Urinary bladder (tissue), 4 donors: Measurements from ENCODE around the gene NCKAP5. TPM values are rescaled to one million over a fixed set of nuclear protein-coding genes. Genes with fewer than 3 reads are reported as not detected.

ENCODE experiments used
- DNase-seq: peaks from one replicate; pipeline ENCODE4 v3.0.0-alpha.2; 2015; ENCODE audit errors: extremely low spot score
- H3K27ac ChIP-seq: one replicate; pipeline ENCODE4 v1.5.1; 2013; ENCODE audit warnings: low read depth, mild to moderate bottlenecking, moderate library complexity
- H3K36me3 ChIP-seq: one replicate; pipeline ENCODE4 v1.6.1; 2013; ENCODE audit warnings: mild to moderate bottlenecking, moderate library complexity; ENCODE audit not compliant: insufficient read depth
- H3K4me1 ChIP-seq: one replicate; pipeline ENCODE4 v1.6.1; 2013; ENCODE audit warnings: mild to moderate bottlenecking, moderate library complexity; ENCODE audit not compliant: insufficient read depth
- H3K4me3 ChIP-seq: one replicate; pipeline ENCODE4 v1.5.1; 2013; ENCODE audit warnings: low read depth, low read length
- WGBS: extraction: QIAGEN DNeasy Blood & Tissue Kit; methylation state at CpG from one replicate; pipeline ENCODE4 v1.1.7; 2013; 5-methylcytosine and 5-hydroxymethylcytosine counted together
- polyA plus RNA-seq: library from polyadenylated mRNA; stranded (reverse); fragments of 200-250 nt; gene quantifications from one replicate; pipeline ENCODE4 v1.2.3, GENCODE V29; 2013
- total RNA-seq: library from RNA; depleted of rRNA; stranded (reverse); fragments of >200 nt; gene quantifications from one replicate; pipeline ENCODE4 v1.2.3, GENCODE V29; 2014
- donor health status: healthy with polysubstance abuse.
- donor health status: healthy.

The NCKAP5 gene
- total and polyA plus RNA-seq, 2 donors, result 0.32 to 14.4 TPM

- DNase-seq, result no peak
- WGBS, result 41% methylated on average over 6 of the region's 6 CpGs
- Histone ChIP-seq H3K4me1 (no peaks in the 10 kb centered on the region), H3K4me3 (no peak overlapping the region), H3K36me3 (no peaks in the 10 kb centered on the region), H3K27ac (no peak overlapping the region)
These were observed 541.6 kb downstream of the NCKAP5 start for GRCh38 chr2:133026536-133027177.

- Histone ChIP-seq H3K4me1 (no peaks in the 10 kb centered on the region), H3K4me3 (no peak overlapping the region), H3K27ac (no peak overlapping the region), H3K36me3 (no peaks in the 10 kb centered on the region)
- DNase-seq, result no peak
- 50% methylated on average over 3 of the region's 3 CpGs for WGBS
These were observed 543.3 kb downstream of the NCKAP5 start for GRCh38 chr2:133025004-133025403.

DNA sequence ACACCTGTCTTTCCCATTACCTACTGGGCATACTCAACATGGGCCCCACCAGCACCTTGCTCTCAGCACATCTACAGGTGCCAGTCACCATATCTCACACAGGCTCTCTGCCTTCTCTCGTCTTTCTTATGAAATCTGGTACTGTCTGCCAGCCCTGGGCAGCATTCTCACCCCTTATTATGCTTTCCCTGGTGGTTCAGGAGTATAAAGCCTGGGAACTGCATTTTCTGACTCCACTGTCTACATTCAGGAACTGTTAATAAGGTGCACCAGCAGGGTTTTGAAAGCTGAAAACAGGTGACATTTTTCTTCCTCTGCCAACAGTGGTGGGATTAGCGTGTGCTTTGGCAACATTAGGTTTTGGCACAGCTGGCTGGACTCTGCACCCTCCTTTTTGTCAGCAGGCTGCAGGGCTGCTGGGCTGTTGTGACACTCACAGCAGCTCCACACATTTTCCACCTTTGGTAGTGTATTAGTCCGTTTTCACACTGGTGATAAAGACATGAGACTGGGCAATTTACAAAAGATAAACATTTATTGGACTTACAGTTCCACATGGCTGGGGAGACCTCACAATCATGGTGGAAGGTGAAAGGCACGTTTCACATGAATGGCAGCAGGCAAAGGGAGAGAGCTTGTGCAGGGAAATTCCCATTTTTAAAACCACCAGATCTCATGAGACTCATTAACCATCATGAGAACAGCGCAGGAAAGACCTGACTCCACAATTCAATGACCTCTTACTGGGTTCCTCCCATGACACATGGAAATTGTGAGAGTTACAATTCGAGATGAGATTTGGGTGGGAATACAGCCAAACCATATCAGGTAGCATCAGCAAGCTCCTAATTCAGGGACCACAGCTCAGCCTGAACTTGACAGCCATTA, 555.2 kb downstream of the NCKAP5 start:
- Histone ChIP-seq H3K4me3 (no peak overlapping the region), H3K27ac (no peak overlapping the region), H3K36me3 (no peaks in the 10 kb centered on the region), H3K4me1 (no peaks in the 10 kb centered on the region)
- WGBS, result 69% methylated on average over 6 of the region's 6 CpGs
- DNase-seq, result no peak

GRCh38 chr2:133004623-133005022, 563.6 kb downstream of the NCKAP5 start:
- no peak for DNase-seq
- 91% methylated on average over 5 of the region's 5 CpGs for WGBS
- Histone ChIP-seq H3K4me3 (no peak overlapping the region), H3K36me3 (no peaks in the 10 kb centered on the region), H3K4me1 (no peaks in the 10 kb centered on the region), H3K27ac (no peak overlapping the region)

DNA sequence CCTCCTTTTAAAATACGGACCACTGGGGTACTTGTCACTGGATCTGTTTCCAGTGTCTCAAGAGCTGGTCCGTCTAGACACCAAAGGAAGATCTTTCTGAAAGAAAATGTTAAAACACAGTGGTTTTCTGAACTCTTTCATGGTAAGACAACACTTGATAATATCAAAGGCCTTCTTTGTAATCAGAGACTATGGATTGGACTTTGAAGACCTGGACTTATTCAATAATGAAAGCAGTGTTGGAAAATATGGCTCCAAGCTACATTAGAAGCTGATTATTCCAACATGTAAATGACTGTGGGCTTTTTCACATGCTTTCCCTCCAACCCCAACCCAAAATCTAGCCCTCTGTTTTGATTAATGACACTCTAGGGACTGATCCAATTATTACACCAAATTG, 568.8 kb downstream of the NCKAP5 start:
- Histone ChIP-seq H3K4me1 (no peaks in the 10 kb centered on the region), H3K27ac (no peak overlapping the region), H3K36me3 (no peaks in the 10 kb centered on the region), H3K4me3 (no peak overlapping the region)
- no peak for DNase-seq
- WGBS, result 81% methylated on average over 2 of the region's 2 CpGs

DNA sequence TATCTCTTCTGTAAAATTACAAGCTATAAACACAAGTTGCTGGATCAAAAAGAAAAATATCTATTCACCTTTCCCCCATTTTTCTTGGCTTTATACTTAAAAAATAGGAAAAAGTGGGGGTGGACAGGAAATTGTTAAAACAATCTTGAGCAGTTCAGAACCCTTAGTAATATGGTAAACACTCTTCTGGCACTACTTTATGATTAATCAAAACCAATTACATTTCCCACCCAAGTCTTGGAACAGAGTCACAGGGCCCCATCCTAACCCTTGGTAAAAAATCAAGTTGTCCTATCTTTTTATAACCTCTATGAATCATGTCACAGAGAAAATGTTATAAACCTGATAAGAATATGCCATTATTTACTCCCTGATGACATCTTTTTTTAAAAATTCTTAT, 570.0 kb downstream of the NCKAP5 start:
- Histone ChIP-seq H3K27ac (no peak overlapping the region), H3K4me3 (no peak overlapping the region), H3K4me1 (no peaks in the 10 kb centered on the region), H3K36me3 (no peaks in the 10 kb centered on the region)
- no peak for DNase-seq

DNA sequence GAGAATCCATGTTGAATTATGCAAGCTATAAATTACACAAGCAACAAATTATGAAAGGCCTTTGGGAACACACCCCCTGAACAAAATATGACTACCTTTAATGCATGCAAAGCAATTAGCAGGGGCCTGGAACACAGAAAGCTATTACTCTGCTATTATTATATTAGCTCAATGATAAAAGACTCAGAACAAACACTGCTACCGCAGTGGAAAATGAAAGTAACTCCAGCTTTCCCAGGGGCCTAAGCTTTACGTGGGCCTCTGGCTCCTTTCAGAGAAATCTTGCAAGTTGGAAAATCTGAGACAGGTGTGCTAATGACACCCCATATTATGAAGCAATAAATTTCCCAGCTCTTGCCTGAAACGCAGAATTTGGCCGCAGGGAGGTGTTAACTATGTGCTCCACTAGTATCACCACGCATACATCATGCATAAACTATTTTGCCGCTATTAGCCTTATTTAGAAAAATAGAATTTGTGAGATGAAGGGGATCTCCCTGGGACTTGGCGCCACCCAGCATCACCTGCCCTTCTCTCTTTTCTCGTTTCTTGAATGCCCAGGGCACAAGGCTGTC, 576.7 kb downstream of the NCKAP5 start:
- H3K27ac ChIP-seq, result no peak overlapping the region
- WGBS, result 77% methylated on average over 8 of the region's 8 CpGs
- no peaks in the 10 kb centered on the region for H3K36me3 ChIP-seq
- no peaks in the 10 kb centered on the region for H3K4me1 ChIP-seq
- no peak overlapping the region for H3K4me3 ChIP-seq
- no peak for DNase-seq

DNA sequence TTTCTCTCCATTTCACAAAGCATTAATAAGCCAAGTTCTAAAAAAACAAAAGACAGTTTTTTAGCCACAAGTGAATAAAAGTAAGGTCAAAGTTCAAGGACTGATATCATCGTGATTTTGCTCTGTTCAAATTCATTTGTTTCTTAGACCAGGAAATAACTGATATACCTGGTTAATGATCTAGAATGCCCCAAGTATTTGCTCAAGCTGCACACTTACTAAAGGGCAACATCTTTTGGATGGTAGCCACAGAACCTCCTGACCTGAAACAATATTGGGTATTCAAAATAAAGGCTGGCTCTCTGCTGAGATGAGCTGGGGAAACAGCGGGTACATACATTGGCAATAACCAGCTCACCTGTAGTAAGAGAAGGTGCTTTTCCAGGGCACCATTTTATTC, 583.5 kb downstream of the NCKAP5 start:
- Histone ChIP-seq H3K4me1 (no peaks in the 10 kb centered on the region), H3K36me3 (no peaks in the 10 kb centered on the region), H3K4me3 (no peak overlapping the region), H3K27ac (no peak overlapping the region)
- WGBS, result 80% methylated on average over 2 of the region's 2 CpGs
- no peak for DNase-seq

DNA sequence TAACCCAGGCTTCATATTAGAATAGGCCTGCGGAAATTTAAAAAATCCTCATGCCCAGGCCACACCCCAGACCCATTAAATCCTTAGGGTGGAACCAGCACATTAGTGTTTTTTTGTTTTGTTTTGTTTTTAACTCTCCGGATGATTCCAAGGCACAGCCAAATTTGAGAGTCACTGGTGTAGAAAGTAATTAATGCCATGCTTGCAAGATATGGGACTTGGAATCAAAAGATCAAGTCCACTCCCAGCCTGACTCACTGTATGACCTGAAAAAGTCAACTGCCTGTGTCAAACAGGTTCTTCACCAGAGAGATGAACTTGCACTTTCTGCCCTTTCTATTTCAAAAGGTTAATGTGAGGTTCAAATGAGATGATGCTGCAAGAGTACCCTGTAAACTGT, 588.0 kb downstream of the NCKAP5 start:
- WGBS, result 42% methylated on average over 2 of the region's 2 CpGs
- Histone ChIP-seq H3K4me1 (no peaks in the 10 kb centered on the region), H3K4me3 (no peak overlapping the region), H3K27ac (no peak overlapping the region), H3K36me3 (no peaks in the 10 kb centered on the region)
- no peak for DNase-seq

DNA sequence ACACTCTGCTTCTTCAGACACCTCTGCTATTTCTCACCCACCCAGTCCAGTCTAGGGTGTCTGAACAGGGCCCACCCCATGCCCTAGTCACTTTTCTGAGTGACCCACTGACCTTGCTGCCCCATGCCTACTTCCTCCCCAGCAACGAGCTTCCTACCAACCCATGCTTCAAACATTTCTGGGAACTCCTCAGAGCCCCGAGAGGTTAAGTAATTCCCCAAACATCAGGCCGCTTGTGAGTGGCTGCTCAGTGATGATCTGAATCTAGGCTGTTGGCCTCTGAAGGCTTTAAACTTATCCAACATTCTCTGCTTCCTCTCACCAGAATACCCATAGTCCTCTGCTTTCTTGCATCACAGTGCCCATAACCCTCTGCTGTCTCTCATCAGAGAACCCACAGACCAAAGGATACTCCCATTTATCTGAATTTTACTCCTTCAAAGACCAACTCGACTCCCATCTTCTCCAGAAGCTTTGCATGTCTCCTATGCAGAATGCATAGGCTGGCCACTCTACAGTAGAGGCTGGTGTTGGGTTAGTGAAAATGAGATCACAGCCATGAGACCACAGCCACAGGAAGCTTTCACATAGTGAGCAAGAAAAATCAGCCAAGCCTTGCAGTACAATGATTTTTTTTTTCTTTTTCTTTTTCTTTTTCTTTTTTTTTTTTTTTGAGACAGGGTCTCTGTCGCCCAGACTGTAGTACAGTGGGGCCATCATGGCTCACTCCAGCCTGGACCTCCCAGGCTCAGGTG, 588.7 kb downstream of the NCKAP5 start:
- no peak for DNase-seq
- no peaks in the 10 kb centered on the region for H3K36me3 ChIP-seq
- H3K27ac ChIP-seq, result no peak overlapping the region
- H3K4me1 ChIP-seq, result no peaks in the 10 kb centered on the region
- 86% methylated on average over 5 of the region's 5 CpGs for WGBS
- no peak overlapping the region for H3K4me3 ChIP-seq

GRCh38 chr2:132978840-132979239, 589.4 kb downstream of the NCKAP5 start:
- H3K4me1 ChIP-seq, result no peaks in the 10 kb centered on the region
- H3K4me3 ChIP-seq, result no peak overlapping the region
- H3K27ac ChIP-seq, result no peak overlapping the region
- DNase-seq, result no peak
- 87% methylated on average over 6 of the region's 6 CpGs for WGBS
- H3K36me3 ChIP-seq, result no peaks in the 10 kb centered on the region

DNA sequence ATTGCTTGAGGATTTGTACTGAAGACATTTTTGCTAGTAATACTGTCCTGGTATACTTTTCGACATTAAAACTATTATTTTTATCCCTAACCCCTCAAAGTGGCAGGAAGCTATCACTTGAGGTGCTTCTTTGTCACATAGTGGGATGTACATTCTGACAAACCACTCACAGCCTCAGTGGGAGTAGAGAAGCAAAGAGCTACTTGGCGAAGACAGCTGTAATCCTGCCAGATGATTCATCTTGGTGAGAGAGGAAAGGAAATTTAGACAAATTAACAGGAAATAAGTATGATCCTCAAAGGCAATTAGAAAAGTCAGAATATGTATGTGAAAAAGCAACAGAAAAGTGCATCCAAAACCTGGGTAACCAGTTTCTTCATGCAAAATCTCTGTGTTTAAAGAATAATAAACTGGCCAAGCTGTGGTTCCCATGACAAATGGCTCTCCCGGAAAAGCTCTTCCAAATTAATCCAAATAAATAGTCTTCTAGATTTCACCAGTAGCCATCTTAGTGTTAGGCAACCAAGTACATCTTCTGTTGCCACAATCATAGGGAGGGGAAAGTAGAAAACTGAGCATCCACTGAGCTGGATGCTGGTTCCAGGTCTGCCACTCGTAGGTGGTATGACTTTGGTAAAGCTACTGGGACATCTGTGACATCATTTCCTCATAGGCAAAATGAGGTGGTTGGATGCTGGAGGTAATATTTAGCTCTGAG, 590.3 kb downstream of the NCKAP5 start:
- Histone ChIP-seq H3K36me3 (no peaks in the 10 kb centered on the region), H3K27ac (no peak overlapping the region), H3K4me1 (no peaks in the 10 kb centered on the region), H3K4me3 (no peak overlapping the region)
- DNase-seq, result no peak
- 74% methylated on average over 4 of the region's 4 CpGs for WGBS
